GM18526 (cell line): Measurements from ENCODE around the gene GP2.

Experiments
- POLR2A ChIP-seq: IDR thresholded peaks from 3 replicates; pipeline ENCODE4 v1.6.1; 2011; ENCODE audit not compliant: insufficient read length; ENCODE audit errors: extremely low read depth

Gene GP2

GRCh38 chr16:20332411-20332810, 5.1 kb upstream of the GP2 start:
- no peak for TF ChIP-seq POLR2A

- no peak for TF ChIP-seq POLR2A
Measured at GRCh38 chr16:20331635-20332034, 4.3 kb upstream of the GP2 start.

GRCh38 chr16:20329392-20330138, 2.3 kb upstream of the GP2 start:
- no peak for TF ChIP-seq POLR2A

- no peak for TF ChIP-seq POLR2A
Measured at GRCh38 chr16:20326321-20326720, 992 bp downstream of the GP2 start.

GRCh38 chr16:20325005-20325404, 2.3 kb downstream of the GP2 start:
- no peak for TF ChIP-seq POLR2A

GRCh38 chr16:20323591-20324117, 3.7 kb downstream of the GP2 start:
- TF ChIP-seq POLR2A = no peak

- no peak for TF ChIP-seq POLR2A
Measured at GRCh38 chr16:20322696-20323095, 4.6 kb downstream of the GP2 start.

GRCh38 chr16:20321671-20322070, 5.6 kb downstream of the GP2 start:
- TF ChIP-seq POLR2A = no peak

- no peak for TF ChIP-seq POLR2A
Measured at GRCh38 chr16:20320592-20320991, 6.7 kb downstream of the GP2 start.

GRCh38 chr16:20320178-20320577, 7.1 kb downstream of the GP2 start:
- no peak for TF ChIP-seq POLR2A

- no peak for TF ChIP-seq POLR2A
Measured at GRCh38 chr16:20319406-20319805, 7.9 kb downstream of the GP2 start.

GRCh38 chr16:20318437-20318836, 8.9 kb downstream of the GP2 start:
- TF ChIP-seq POLR2A = no peak

- TF ChIP-seq POLR2A = no peak
Measured at GRCh38 chr16:20318006-20318405, 9.3 kb downstream of the GP2 start.

GRCh38 chr16:20317117-20317516, 10.2 kb downstream of the GP2 start:
- TF ChIP-seq POLR2A = no peak

- no peak for TF ChIP-seq POLR2A
Measured at GRCh38 chr16:20316715-20317114, 10.6 kb downstream of the GP2 start.

- TF ChIP-seq POLR2A = no peak
Measured at GRCh38 chr16:20315764-20316163, 11.5 kb downstream of the GP2 start.

- TF ChIP-seq POLR2A = no peak
Measured at GRCh38 chr16:20314575-20314974, 12.7 kb downstream of the GP2 start.
